GM21723 (cell line): ENCODE results near the gene ALG2.

ENCODE experiments used
- ATAC-seq: cut with Tn5 transposase; IDR thresholded peaks from one replicate; pipeline ENCODE4 v1.9.1; 2021; ENCODE audit warnings: mild to moderate bottlenecking, moderate library complexity; ENCODE audit not compliant: unreplicated experiment

ALG2 gene

GRCh38 chr9:99173570-99174504 lies 47.9 kb downstream of the ALG2 start:
- ATAC-seq: peak; percentile 68

- ATAC-seq: no peak
Observed at GRCh38 chr9:99172124-99173091, 49.3 kb downstream of the ALG2 start.

GRCh38 chr9:99171225-99172123 lies 50.3 kb downstream of the ALG2 start:
- no peak for ATAC-seq

- no peak for ATAC-seq
Observed at GRCh38 chr9:99169982-99170761, 51.6 kb downstream of the ALG2 start.

- ATAC-seq: no peak
Observed at GRCh38 chr9:99169086-99169485, 52.7 kb downstream of the ALG2 start.

- ATAC-seq: no peak
Observed at GRCh38 chr9:99167694-99168093, 54.0 kb downstream of the ALG2 start.

GRCh38 chr9:99167119-99167518 lies 54.6 kb downstream of the ALG2 start:
- ATAC-seq: no peak
